HG03060 (cell line): ENCODE data around the gene SPOCK1.

Source experiments
- ATAC-seq: cut with Tn5 transposase; IDR thresholded peaks from one replicate; pipeline ENCODE4 v1.9.1; 2021; ENCODE audit warnings: low read depth, moderate number of reproducible peaks; ENCODE audit not compliant: unreplicated experiment

SPOCK1 gene

DNA sequence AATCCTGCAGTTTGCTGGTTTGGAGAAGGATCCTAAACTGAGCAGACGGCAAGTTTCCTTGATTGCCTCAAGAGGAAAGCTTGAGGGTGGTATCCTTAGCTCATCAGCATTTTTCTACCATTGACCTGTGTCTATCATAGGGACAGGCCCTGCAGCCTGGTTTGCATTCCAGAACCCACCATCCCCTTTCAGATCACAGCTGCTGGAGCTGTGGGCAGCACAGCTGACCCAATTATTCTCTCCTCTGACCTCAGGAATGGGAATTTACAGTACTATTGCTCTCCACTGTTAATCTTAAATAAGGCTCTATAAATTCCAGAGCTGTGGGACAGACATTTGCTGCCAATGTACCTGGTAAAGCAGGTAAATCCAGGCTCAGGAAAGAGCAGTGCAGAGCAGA lies 163.0 kb downstream of the SPOCK1 start:
- ATAC-seq: no peak

- no peak for ATAC-seq
Observed at GRCh38 chr5:137335493-137335892, 163.6 kb downstream of the SPOCK1 start.

DNA sequence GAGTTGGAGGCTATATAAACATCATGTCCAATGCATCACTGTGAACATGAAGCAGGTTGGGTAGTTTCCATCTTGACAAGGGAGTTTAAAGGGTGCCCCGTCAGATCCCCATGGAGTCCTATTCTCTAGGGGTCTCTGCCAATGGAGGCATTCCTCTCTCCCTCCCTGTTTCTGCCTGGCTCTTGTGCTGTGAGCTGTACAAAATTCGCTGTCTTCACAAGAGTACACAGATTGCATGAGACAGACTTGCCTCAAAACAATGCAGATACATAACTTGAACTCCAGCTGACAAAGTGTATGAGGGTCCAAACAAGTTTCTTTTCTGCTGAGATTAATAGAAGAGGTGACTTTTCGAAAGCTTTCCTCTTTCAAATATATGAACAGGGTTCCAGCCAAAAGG lies 165.2 kb downstream of the SPOCK1 start:
- ATAC-seq: no peak

- no peak for ATAC-seq
Observed at GRCh38 chr5:137333475-137333874, 165.7 kb downstream of the SPOCK1 start.

- no peak for ATAC-seq
Observed at GRCh38 chr5:137332296-137332695, 166.8 kb downstream of the SPOCK1 start.

DNA sequence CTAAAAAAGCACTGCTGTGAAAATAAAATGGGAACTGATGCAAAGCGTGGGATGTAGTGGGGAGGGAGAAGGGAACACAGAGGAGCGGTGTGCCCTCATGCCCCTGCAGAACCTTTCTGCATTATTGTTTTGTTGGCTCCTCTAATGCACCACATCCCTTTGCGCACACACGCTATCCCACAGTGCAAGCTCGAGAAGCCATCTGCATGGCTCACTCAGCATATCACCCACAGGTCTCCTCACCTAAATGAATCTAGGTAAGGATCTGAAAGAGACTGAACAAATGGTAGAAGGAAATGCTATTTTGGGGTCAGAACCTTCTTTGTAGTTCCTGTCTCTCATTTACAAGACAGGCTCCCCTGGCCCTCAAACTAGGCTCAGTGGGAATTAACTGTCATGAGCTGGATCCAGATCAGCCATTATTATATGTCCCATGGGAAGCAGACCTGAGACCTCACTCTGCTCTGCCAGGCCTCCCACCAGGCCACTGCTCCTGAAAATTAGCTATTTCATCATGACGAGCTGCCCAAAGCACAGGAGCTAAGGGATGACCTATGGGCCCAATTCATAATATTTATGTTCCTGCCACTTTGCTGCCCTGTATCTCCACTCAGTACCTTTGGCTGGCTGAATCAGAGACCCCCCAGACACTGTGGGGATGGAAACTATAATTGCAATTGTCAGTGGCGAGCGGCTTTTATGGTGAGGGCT lies 169.4 kb downstream of the SPOCK1 start:
- ATAC-seq: no peak

GRCh38 chr5:137328991-137329390 lies 170.1 kb downstream of the SPOCK1 start:
- ATAC-seq: no peak

DNA sequence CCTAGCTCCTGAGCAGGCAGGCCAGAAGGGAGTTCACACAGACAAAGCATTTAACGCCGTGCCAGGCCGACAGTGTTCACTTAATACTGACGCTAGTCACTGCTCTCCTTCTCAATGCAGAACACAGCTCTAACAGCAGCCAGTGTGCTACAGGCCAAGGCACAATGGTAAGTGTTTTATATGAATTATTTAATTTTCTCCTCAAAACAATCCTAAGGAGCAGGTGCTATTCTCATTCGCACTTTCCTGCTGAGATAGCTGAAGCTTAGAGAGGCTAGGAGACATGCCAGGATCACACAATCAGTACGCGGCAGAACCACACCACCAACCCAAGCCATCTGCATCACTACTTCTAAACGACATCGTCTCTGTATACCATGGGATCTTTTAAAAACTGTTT lies 170.7 kb downstream of the SPOCK1 start:
- no peak for ATAC-seq

- no peak for ATAC-seq
Observed at GRCh38 chr5:137325721-137326120, 173.4 kb downstream of the SPOCK1 start.

DNA sequence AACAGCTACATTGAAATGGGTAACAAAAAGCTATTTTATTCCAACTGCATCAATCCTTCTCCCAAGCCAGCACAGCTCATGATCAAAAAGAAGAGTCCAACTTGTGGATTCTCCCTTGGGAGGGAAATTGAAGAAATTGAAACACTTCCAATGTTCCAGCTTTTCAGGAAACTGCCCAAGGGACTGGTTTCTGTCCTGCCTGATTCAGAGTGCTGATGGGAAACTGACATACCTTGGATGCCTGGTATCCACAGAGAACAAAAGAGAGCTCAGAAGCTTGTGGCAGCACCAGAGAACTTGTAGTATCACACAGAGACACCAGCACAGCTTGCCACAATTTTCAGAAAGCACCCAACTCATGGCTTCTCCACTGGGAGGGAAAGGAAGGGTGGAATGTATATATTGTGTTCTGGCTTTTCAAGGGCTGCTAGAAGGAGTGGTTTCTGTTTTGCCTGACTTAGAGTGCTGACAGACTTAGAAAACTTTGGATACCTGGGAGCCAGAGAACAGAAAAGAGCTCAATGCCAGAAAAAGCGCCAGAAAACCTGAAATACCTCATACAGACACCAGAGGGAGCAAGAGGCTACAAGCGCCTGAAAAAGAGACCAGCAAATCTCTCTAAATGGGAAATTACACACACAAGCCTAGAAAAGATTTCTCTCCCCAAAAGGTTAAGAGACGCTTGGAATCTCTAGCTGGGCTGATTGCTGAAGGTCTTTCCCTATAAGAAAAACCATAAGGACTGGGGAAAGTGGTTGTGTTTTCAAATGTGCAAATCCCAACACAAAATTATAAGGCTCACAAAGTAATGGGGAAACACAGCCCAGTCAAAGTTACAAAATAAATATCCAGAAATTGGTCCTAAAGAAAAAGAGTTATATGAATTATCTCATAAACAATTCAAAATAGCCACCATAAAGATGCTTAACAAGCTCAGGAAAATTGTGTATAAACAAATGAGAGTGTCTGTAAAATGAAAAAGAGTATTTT lies 178.8 kb downstream of the SPOCK1 start:
- no peak for ATAC-seq

GRCh38 chr5:137318027-137318426 lies 181.1 kb downstream of the SPOCK1 start:
- no peak for ATAC-seq

DNA sequence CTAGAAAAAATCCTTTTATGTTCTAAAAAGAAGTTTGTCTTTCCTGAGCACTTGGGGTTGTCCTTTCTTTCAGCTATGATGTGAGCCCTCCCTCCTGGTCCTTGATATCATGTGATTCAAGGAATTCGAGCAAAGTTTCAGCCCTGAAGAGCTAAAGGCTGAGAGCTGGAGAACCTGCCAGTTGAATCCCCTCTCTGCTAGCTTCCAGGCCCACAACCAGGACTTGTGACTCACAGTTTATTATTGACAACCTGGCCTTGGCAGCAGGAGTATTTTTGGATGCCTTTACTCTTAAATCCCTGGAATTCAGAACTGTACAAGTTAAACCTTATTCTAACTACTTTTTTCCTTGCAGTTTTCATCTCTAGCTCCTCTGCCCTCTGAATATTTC lies 182.8 kb downstream of the SPOCK1 start:
- ATAC-seq: no peak

- no peak for ATAC-seq
Observed at GRCh38 chr5:137315534-137316345, 183.4 kb downstream of the SPOCK1 start.

GRCh38 chr5:137315109-137315508 lies 184.0 kb downstream of the SPOCK1 start:
- no peak for ATAC-seq

- ATAC-seq: no peak
Observed at GRCh38 chr5:137313526-137314175, 185.5 kb downstream of the SPOCK1 start.

GRCh38 chr5:137312011-137312410 lies 187.1 kb downstream of the SPOCK1 start:
- ATAC-seq: no peak

GRCh38 chr5:137310051-137310730 lies 188.9 kb downstream of the SPOCK1 start:
- ATAC-seq: no peak

GRCh38 chr5:137309290-137309689 lies 189.8 kb downstream of the SPOCK1 start:
- no peak for ATAC-seq

- ATAC-seq: no peak
Observed at GRCh38 chr5:137308311-137308710, 190.8 kb downstream of the SPOCK1 start.

DNA sequence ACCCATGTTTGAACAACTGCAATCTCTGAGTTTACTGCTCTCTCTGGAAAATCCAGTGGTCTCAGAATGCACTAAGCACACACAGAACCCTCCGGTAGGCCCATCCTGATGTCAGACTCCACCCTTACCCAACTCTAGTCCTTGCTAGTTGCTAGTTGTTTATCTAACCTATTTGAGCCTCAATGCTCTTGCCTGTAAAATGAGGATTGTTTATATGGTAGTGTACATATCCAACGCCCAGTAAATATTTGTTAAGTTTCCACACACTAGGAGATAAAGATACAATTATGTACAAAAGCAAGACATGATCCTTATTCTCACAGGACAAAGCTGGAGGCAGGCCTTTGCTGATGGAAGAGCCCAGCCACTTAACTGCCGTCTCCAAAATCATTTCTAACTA lies 192.2 kb downstream of the SPOCK1 start:
- no peak for ATAC-seq
